D721Med (cell line): ENCODE results near the gene CDK15.

Experiments
- DNase-seq: peaks from one replicate; pipeline ENCODE4 v3.0.0; 2011; ENCODE audit warnings: low spot score; ENCODE audit not compliant: insufficient read length
- FAIRE-seq: peaks from 2 replicates; lab custom pipeline; 2011; peaks lifted over from hg19 to GRCh38; lab: Jason Lieb, UNC
- CTCF ChIP-seq: IDR thresholded peaks from 2 replicates; pipeline ENCODE4 v1.5.1; 2012; ENCODE audit warnings: mild to moderate bottlenecking, control low read depth; ENCODE audit not compliant: insufficient read depth; ENCODE audit errors: missing control alignments

The CDK15 gene

GRCh38 chr2:201888426-201888800 lies 82.1 kb downstream of the CDK15 start:
- DNase-seq (no peak), FAIRE-seq (no peak)
- no peak for TF ChIP-seq CTCF

GRCh38 chr2:201890453-201890852 lies 84.1 kb downstream of the CDK15 start:
- no peak for TF ChIP-seq CTCF
- FAIRE-seq: no peak
- DNase-seq: no peak

- TF ChIP-seq CTCF: no peak
- no peak for FAIRE-seq
- no peak for DNase-seq
These were observed 85.3 kb downstream of the CDK15 start for GRCh38 chr2:201891676-201892075.

- no peak for TF ChIP-seq CTCF
- no peak for FAIRE-seq
- no peak for DNase-seq
These were observed 86.2 kb downstream of the CDK15 start for GRCh38 chr2:201892516-201892915.

- no peak for TF ChIP-seq CTCF
- no peak for DNase-seq
- no peak for FAIRE-seq
These were observed 94.0 kb downstream of the CDK15 start for GRCh38 chr2:201900362-201900761.

GRCh38 chr2:201901786-201902185 lies 95.4 kb downstream of the CDK15 start:
- no peak for FAIRE-seq
- no peak for DNase-seq
- TF ChIP-seq CTCF: no peak

GRCh38 chr2:201904538-201905420 lies 98.4 kb downstream of the CDK15 start:
- DNase-seq: no peak
- FAIRE-seq: no peak
- TF ChIP-seq CTCF: no peak
